ENCODE data around the gene ITGA7.

Gene ITGA7

DNA sequence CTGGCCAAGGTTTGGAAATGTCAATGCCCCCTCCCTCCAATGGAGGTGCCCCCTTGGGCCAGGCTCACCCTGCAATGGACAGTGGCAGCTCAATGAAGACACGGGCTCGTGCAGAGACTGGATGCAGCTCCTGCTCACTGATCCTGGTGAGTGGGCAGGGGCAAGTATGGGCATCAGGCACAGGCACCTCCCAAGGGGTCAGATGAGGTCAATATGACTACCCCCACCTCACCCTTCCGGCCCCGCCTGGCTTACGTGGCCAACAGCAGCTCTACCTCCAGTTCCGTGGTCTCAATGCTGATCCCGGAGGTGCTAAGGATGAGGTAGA lies 13.6 kb downstream of the ITGA7 start (continued):
- TF ChIP-seq ESRRG (CRISPR knock-in tag; IDR thresholded peaks at IDR 0.05) (no peak), GLIS3 (CRISPR knock-in tag; IDR thresholded peaks at IDR 0.05) (no peak), ARNTL (CRISPR knock-in tag; IDR thresholded peaks at IDR 0.05; ENCODE audit: borderline replicate concordance, low read depth) (no peak), OSR1 (CRISPR knock-in tag; IDR thresholded peaks at IDR 0.05) (no peak), RARB (CRISPR knock-in tag; IDR thresholded peaks at IDR 0.05) (no peak), BACH2 (CRISPR knock-in tag; IDR thresholded peaks at IDR 0.05; ENCODE audit: borderline replicate concordance) (no peak), ZNF8 (CRISPR knock-in tag; IDR thresholded peaks at IDR 0.05) (no peak)
- TF ChIP-seq, protein P1, sequence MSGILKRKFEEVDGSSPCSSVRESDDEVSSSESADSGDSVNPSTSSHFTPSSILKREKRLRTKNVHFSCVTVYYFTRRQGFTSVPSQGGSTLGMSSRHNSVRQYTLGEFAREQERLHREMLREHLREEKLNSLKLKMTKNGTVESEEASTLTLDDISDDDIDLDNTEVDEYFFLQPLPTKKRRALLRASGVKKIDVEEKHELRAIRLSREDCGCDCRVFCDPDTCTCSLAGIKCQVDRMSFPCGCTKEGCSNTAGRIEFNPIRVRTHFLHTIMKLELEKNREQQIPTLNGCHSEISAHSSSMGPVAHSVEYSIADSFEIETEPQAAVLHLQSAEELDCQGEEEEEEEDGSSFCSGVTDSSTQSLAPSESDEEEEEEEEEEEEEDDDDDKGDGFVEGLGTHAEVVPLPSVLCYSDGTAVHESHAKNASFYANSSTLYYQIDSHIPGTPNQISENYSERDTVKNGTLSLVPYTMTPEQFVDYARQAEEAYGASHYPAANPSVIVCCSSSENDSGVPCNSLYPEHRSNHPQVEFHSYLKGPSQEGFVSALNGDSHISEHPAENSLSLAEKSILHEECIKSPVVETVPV (CRISPR knock-in tag; IDR thresholded peaks at IDR 0.05): no peak

DNA sequence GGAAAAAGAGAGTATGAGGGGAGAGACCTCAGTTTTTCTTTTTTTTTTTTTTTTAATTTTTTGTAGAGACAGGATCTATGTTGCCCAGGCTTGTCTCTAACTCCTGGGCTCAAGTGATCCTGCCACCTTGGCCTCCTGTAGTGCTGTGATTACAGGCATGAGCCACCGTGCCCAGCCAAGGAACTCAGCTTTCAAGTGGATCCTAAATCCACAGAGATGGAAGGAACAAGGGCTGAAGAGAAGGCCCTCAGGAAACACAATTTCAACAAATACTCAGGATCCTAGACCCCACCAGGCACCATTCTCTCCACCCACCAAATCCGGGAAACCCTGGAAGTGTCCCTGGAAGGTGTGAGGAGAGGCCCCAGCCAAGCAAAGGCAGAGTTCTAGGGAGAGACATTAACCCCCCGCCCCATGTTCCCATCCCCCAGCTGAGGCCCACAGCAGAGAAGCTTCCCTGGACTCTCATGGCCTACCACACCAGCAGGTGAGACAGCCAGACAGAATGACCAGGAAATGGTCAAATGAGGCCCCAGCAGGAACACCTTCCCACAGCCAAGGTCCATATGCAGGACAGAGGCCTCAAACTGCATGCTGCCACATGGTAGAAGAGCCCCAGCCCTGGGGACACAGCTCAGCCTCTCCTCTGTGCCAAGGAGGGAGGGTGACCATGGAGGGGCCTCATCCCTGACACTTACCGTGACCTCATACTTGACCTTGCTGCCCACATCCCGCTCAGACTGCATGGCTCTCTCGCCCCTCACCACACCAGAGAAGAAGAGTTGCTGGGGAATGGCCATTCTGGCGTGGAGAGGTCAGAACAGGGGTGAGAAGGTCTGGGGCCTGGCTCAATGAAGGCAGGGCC lies 14.1 kb downstream of the ITGA7 start:
- ATAC-seq: no peak
- no peak for TF ChIP-seq ZC3H10 (CRISPR knock-in tag; IDR thresholded peaks at IDR 0.05)
- TF ChIP-seq, protein P2, sequence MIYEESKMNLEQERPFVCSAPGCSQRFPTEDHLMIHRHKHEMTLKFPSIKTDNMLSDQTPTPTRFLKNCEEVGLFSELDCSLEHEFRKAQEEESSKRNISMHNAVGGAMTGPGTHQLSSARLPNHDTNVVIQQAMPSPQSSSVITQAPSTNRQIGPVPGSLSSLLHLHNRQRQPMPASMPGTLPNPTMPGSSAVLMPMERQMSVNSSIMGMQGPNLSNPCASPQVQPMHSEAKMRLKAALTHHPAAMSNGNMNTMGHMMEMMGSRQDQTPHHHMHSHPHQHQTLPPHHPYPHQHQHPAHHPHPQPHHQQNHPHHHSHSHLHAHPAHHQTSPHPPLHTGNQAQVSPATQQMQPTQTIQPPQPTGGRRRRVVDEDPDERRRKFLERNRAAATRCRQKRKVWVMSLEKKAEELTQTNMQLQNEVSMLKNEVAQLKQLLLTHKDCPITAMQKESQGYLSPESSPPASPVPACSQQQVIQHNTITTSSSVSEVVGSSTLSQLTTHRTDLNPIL (CRISPR knock-in tag; IDR thresholded peaks at IDR 0.05; ENCODE audit: low read depth): no peak
- no peak for TF ChIP-seq ZNF8 (CRISPR knock-in tag; IDR thresholded peaks at IDR 0.05)
- TF ChIP-seq, protein P3, sequence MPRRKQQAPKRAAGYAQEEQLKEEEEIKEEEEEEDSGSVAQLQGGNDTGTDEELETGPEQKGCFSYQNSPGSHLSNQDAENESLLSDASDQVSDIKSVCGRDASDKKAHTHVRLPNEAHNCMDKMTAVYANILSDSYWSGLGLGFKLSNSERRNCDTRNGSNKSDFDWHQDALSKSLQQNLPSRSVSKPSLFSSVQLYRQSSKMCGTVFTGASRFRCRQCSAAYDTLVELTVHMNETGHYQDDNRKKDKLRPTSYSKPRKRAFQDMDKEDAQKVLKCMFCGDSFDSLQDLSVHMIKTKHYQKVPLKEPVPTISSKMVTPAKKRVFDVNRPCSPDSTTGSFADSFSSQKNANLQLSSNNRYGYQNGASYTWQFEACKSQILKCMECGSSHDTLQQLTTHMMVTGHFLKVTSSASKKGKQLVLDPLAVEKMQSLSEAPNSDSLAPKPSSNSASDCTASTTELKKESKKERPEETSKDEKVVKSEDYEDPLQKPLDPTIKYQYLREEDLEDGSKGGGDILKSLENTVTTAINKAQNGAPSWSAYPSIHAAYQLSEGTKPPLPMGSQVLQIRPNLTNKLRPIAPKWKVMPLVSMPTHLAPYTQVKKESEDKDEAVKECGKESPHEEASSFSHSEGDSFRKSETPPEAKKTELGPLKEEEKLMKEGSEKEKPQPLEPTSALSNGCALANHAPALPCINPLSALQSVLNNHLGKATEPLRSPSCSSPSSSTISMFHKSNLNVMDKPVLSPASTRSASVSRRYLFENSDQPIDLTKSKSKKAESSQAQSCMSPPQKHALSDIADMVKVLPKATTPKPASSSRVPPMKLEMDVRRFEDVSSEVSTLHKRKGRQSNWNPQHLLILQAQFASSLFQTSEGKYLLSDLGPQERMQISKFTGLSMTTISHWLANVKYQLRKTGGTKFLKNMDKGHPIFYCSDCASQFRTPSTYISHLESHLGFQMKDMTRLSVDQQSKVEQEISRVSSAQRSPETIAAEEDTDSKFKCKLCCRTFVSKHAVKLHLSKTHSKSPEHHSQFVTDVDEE (CRISPR knock-in tag; IDR thresholded peaks at IDR 0.05): no peak
- TF ChIP-seq, protein P4, sequence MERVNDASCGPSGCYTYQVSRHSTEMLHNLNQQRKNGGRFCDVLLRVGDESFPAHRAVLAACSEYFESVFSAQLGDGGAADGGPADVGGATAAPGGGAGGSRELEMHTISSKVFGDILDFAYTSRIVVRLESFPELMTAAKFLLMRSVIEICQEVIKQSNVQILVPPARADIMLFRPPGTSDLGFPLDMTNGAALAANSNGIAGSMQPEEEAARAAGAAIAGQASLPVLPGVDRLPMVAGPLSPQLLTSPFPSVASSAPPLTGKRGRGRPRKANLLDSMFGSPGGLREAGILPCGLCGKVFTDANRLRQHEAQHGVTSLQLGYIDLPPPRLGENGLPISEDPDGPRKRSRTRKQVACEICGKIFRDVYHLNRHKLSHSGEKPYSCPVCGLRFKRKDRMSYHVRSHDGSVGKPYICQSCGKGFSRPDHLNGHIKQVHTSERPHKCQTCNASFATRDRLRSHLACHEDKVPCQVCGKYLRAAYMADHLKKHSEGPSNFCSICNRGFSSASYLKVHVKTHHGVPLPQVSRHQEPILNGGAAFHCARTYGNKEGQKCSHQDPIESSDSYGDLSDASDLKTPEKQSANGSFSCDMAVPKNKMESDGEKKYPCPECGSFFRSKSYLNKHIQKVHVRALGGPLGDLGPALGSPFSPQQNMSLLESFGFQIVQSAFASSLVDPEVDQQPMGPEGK (CRISPR knock-in tag; IDR thresholded peaks at IDR 0.05; ENCODE audit: borderline replicate concordance): no peak
- TF ChIP-seq, protein P5, sequence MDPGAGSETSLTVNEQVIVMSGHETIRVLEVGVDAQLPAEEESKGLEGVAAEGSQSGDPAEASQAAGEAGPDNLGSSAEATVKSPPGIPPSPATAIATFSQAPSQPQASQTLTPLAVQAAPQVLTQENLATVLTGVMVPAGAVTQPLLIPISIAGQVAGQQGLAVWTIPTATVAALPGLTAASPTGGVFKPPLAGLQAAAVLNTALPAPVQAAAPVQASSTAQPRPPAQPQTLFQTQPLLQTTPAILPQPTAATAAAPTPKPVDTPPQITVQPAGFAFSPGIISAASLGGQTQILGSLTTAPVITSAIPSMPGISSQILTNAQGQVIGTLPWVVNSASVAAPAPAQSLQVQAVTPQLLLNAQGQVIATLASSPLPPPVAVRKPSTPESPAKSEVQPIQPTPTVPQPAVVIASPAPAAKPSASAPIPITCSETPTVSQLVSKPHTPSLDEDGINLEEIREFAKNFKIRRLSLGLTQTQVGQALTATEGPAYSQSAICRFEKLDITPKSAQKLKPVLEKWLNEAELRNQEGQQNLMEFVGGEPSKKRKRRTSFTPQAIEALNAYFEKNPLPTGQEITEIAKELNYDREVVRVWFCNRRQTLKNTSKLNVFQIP (CRISPR knock-in tag; IDR thresholded peaks at IDR 0.05; ENCODE audit: borderline replicate concordance, low read depth): no peak
- TF ChIP-seq ZNF565 (CRISPR knock-in tag; conservative IDR thresholded peaks at IDR 0.05; ENCODE audit: low read depth): no peak
- no peak for TF ChIP-seq GLIS3 (CRISPR knock-in tag; IDR thresholded peaks at IDR 0.05)
- no peak for TF ChIP-seq ZFP30 (CRISPR knock-in tag; IDR thresholded peaks at IDR 0.05)
- TF ChIP-seq TOX (CRISPR knock-in tag; IDR thresholded peaks at IDR 0.05; ENCODE audit: borderline replicate concordance): no peak
- TF ChIP-seq SNAI2 (CRISPR knock-in tag; IDR thresholded peaks at IDR 0.05): no peak
- TF ChIP-seq BACH2 (CRISPR knock-in tag; IDR thresholded peaks at IDR 0.05; ENCODE audit: borderline replicate concordance): no peak
- no peak for TF ChIP-seq ARNTL (CRISPR knock-in tag; IDR thresholded peaks at IDR 0.05; ENCODE audit: borderline replicate concordance, low read depth)
- TF ChIP-seq ISL1 (CRISPR knock-in tag; IDR thresholded peaks at IDR 0.05): no peak

DNA sequence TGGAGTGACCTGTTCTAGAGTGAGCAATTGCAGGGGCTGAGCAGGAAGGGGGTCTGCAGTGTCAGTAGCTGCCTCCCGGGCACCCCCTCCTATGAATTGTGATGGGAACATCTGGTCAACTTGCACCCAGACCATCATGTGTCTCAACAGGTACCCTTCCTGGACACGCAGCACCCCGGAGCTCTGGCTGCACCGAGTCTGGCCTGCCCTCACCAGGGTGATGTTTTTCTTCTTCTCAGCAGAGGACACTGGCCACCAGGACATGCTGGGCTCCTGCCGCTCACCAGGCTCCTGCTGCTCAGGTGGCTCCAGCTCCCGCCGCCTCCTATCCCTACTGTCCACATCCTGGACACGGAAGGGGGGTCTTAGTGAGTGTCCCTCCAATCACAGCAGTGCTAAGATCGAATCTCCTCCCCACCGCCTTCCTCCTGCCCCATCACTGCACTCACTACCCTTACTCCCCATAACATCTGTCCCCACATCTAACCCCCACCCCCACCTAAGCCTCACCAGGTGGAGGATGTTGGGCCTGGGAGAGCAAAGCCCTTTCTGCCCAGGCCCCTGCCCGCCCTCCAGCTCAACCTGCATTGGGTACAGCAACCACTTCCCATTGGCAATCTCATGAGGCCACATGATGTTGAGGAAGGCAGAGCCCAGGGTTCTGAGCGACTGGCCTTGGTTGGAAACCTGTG lies 14.9 kb downstream of the ITGA7 start:
- ATAC-seq: no peak
- no peak for TF ChIP-seq TCF4 (CRISPR knock-in tag; IDR thresholded peaks at IDR 0.05; ENCODE audit: borderline replicate concordance)
- TF ChIP-seq, protein P2 (CRISPR knock-in tag; IDR thresholded peaks at IDR 0.05; ENCODE audit: low read depth): no peak
- no peak for TF ChIP-seq TOX (CRISPR knock-in tag; IDR thresholded peaks at IDR 0.05; ENCODE audit: borderline replicate concordance)
- TF ChIP-seq, protein P5 (CRISPR knock-in tag; IDR thresholded peaks at IDR 0.05; ENCODE audit: borderline replicate concordance, low read depth): no peak
- TF ChIP-seq, protein P3 (CRISPR knock-in tag; IDR thresholded peaks at IDR 0.05): no peak
- TF ChIP-seq ZNF8 (CRISPR knock-in tag; IDR thresholded peaks at IDR 0.05): no peak
- TF ChIP-seq PPARA (CRISPR knock-in tag; IDR thresholded peaks at IDR 0.05; ENCODE audit: borderline replicate concordance): no peak

Measured in SK-N-SH treated with all-trans-retinoic acid at 6 μM for 48 hours (cell line).